Muscle layer of colon (tissue), 2 donors: ENCODE data around the gene CSF3.

ENCODE experiments used
- H3K27ac ChIP-seq: one replicate; pipeline ENCODE4 v1.7.0; 2013; ENCODE audit warnings: low read depth, mild to moderate bottlenecking, low read length, moderate library complexity
- H3K27me3 ChIP-seq, 2 donors: one replicate each; pipeline ENCODE4 v1.7.0; 2013; ENCODE audit warnings: low read length in 2 of 2, mild to moderate bottlenecking in 2 of 2; ENCODE audit not compliant: insufficient read depth in 2 of 2, control insufficient read depth in 1 of 2
- H3K36me3 ChIP-seq: one replicate; pipeline ENCODE4 v1.7.0; 2013; ENCODE audit warnings: mild to moderate bottlenecking, low read length; ENCODE audit not compliant: insufficient read depth
- H3K4me1 ChIP-seq: one replicate; pipeline ENCODE4 v1.7.0; 2013; ENCODE audit warnings: mild to moderate bottlenecking, low read length; ENCODE audit not compliant: insufficient read depth
- H3K4me3 ChIP-seq, 2 donors: one replicate each; pipeline ENCODE4 v1.7.0; 2013; ENCODE audit warnings: low read length in 2 of 2, low read depth in 1 of 2, mild to moderate bottlenecking in 1 of 2, moderate library complexity in 1 of 2
- H3K9ac ChIP-seq: one replicate; pipeline ENCODE4 v1.7.0; 2013; ENCODE audit warnings: low read length
- H3K9me3 ChIP-seq: one replicate; pipeline ENCODE4 v1.7.0; 2013; ENCODE audit warnings: mild to moderate bottlenecking, low read length
- donor health status: abdominal sarcoma.
- donor health status: Adenocarcinoma of cecum.

Gene CSF3

DNA sequence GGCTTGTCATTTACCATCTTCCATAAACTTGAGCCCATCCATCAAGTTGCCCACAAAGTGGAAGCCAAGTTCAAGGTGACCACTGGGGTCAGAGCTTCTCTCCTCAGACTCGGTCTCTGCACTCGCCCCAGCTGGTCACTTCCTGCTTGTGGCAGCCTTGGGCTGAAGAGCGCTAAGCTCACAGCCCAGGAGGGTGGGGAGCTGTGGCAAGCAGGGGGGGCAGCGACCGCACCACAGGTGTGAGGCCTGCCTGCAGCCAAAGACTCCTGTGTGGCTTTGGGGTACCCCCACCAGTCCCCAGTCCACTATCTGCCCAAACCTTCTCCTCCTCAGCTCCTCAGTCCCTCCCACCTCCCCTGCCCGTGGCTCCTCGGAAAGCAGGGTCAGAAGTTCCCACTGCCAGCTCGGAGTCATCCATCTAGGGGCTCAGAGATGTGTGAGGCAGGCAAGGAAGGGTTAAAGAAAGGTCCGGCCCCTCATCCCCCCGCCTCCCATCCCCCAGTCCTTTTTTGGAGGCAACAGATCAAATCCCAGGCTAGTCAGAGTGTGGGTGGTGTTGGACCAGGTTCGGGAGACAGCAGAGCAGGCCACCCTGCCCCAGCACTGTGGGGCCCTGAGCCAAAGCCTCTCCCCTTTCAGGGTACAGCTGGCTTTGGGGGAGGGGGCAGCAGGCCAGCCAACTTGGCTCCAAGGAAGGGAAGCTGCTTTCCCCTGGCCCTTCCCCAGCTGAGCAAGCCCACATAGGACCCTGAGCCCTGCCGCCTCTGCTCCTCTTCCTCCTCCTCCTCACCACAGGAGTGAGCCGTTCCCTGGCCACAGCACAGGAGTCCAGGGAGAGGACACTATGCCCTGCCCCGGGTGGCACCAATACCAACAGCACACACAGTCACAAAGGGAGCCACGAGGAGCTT lies 3.2 kb downstream of the CSF3 start:
- Histone ChIP-seq H3K9ac (no peak overlapping the region), H3K9me3 (no peaks in the 10 kb centered on the region), H3K4me3 (no peak overlapping the region), H3K27me3 (no peaks in the 10 kb centered on the region), H3K4me1 (peaks cover 30% of the 10 kb centered on the region), H3K27ac (peak overlapping the region; percentile 71), H3K36me3 (peaks cover 29% of the 10 kb centered on the region)

DNA sequence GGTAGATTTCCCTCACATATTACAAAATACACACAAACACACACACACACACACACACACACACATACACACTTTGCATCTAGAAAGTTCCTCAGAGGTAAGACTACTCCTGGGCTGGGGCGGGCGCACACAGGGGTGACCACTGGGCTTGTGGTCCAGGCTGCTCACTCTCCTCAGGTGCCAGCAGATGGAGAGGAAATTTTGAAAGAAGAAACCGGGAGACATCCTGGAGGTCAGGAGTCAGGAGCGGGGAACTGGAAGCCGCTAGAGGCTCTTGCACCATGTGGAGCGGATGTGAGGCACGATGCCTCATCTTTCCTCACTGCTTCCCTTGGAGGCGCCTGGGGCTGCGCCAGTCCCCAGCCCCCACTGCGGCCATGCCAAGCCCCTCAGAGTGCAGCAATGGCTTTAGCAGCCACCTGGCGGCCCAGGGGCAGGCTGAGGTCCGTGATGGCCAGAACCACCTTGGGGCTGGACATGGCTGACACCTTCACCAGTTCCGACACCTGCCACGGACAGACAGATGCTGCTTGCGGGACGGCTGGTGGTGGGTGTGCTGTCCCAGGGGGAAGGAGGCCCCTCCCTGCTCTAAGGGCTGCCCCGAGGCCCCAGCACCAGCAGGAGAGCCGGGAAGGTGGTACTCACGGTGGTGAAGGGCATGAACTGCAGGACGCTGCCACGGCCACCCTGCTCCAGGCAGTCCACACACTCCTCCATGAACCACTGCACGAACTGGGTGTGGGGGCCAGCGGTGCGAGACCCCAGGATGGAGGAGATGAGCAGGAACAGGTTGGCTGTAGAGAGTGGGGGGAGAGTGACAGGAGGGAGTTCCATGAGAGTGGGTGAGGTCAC lies 4.1 kb downstream of the CSF3 start:
- Histone ChIP-seq H3K27ac (peak overlapping the region; percentile 71), H3K27me3 (no peaks in the 10 kb centered on the region), H3K9me3 (no peaks in the 10 kb centered on the region), H3K9ac (no peak overlapping the region), H3K4me3 (no peak overlapping the region), H3K36me3 (peaks cover 34% of the 10 kb centered on the region), H3K4me1 (peaks cover 26% of the 10 kb centered on the region)

DNA sequence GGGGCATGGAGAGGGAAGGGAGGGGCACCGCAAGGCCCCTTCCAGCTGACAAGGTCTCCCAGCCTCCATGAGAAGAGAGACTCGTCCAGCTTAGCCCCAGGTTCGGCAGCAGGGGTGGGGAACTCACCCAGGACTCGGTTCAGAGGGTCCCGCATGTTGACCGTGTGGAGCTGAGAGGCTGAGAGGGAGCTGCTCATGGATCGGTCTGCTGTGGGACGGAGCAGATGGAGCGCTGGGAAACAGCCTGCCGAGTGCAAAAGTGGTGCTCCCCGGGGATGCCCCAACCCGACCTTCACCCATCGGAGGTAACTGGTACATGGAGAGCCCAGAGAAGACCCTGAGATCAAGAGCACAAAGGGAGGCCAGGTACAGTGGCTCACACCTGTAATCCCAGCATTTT lies 4.9 kb downstream of the CSF3 start:
- no peak overlapping the region for H3K27ac ChIP-seq
- H3K9ac ChIP-seq = no peak overlapping the region
- H3K27me3 ChIP-seq = no peaks in the 10 kb centered on the region
- H3K4me3 ChIP-seq = no peak overlapping the region
- H3K36me3 ChIP-seq = peaks cover 38% of the 10 kb centered on the region
- H3K9me3 ChIP-seq = no peaks in the 10 kb centered on the region
- H3K4me1 ChIP-seq = peaks cover 26% of the 10 kb centered on the region

DNA sequence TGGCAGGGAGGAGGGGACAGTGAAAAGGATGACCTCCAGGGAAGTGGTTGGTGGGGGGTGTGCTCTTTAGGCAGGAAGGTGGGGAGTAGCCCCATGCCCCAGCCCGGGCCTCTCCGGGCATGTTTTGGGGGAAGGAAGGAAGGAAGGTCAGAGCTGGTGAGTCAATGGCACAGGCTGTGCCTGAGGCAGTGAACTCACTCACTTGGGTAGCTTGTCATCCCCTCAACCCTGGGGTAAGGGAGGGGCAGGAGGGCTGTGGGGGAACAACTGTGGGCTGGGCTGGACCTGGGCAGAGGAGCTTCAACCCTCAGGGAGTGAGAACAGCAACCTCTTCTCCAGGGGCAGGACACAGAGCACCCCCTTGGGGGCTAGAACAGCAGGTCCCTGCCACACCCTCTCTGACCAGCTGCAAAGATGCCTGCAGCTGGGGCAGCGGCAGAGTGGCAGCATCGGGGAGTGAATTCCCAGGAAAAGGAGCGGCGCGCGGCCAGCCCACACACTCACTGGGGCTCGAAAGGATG lies 6.3 kb downstream of the CSF3 start:
- H3K27me3 ChIP-seq = no peaks in the 10 kb centered on the region
- H3K4me3 ChIP-seq = no peak overlapping the region
- no peak overlapping the region for H3K9ac ChIP-seq
- no peak overlapping the region for H3K27ac ChIP-seq
- H3K36me3 ChIP-seq = peaks cover 51% of the 10 kb centered on the region
- H3K4me1 ChIP-seq = peaks cover 30% of the 10 kb centered on the region
- H3K9me3 ChIP-seq = no peaks in the 10 kb centered on the region

DNA sequence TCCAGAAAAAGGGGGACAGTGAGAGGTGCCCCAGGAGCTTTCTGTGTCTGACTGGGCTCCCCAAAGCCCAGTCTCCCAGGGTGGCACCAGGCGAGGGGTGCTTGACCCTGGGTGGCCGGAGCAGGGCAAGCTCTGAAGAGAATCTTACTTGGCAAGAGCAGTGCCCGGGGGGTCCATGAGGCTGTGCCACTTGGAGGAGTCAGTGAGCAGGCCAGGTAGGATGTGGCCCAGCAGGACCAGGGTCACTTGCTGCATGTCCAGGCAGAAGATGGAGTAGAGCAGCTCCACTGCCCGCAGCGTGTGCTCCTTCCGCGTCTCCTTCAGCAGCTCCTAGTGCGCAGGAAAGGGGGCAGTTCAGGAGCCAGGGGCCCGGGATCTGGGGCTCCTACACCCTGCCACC lies 7.3 kb downstream of the CSF3 start:
- H3K4me1 ChIP-seq = peaks cover 39% of the 10 kb centered on the region
- no peaks in the 10 kb centered on the region for H3K27me3 ChIP-seq
- H3K36me3 ChIP-seq = peaks cover 51% of the 10 kb centered on the region
- H3K4me3 ChIP-seq = no peak overlapping the region
- no peak overlapping the region for H3K27ac ChIP-seq
- no peak overlapping the region for H3K9ac ChIP-seq
- H3K9me3 ChIP-seq = no peaks in the 10 kb centered on the region

DNA sequence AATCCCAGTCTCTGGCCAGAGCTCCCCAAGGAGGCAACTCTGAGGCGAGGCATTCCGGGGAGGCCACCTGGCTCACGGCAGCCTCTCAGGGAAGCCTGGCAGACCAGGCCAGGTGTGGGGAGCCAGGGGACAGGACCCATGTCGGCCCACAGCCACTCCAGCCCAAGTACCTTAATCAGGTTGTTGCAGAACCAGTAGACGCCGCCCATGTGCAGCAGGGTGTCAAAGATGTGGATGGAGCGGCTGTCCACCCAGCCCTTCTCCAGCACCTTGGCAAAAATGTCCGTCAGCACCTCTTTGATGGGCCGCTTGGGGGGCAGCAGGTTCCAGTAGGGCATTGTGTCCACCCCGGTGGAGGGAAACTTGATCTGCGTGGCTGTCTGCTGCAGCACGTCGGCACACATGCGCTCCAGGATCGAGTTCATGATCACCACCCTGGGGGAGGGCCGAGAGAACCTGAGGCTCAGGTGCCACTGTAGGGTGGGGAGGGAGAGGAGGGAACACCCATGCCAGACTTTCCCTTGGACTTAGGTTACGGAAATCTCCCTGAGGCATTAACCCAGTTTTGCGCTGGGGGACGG lies 7.8 kb downstream of the CSF3 start:
- H3K27me3 ChIP-seq = no peaks in the 10 kb centered on the region
- no peak overlapping the region for H3K27ac ChIP-seq
- no peak overlapping the region for H3K4me3 ChIP-seq
- peaks cover 57% of the 10 kb centered on the region for H3K36me3 ChIP-seq
- H3K9me3 ChIP-seq = no peaks in the 10 kb centered on the region
- peaks cover 33% of the 10 kb centered on the region for H3K4me1 ChIP-seq
- H3K9ac ChIP-seq = no peak overlapping the region

DNA sequence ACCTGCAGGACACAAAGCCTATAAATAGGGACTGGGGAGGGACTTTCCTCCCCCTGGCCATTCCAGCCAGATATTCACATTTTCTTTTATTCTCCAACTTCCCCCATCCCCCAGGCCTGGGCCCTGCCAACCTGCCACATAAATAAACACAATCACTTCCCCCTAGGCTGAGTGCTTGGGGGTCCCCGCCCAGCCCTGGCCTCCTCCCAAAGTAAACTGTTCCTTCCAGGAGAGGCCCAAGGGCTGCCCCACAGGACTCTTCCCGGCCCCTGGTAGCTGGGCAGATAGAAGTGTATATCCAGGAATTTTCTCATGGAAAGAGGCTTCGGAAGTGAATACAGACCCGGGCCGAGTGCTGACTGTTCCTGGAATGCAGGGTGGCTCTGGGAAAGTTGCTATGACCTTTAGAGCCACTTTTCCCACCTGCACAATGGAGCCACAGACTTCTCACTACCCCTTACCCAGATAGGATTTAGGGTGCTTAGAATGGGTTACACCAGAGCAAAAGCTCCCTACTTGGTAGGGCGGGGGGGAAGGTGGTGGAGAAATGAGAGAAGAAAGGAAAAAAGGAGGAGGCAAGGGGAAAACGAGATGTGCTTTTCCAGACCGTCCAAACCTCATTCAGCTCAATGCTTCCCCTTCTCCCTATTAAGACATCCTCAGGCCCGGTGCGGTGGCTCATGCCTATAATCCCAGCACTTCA lies 8.5 kb downstream of the CSF3 start:
- peaks cover 64% of the 10 kb centered on the region for H3K36me3 ChIP-seq
- no peak overlapping the region for H3K4me3 ChIP-seq
- H3K27me3 ChIP-seq = no peaks in the 10 kb centered on the region
- H3K27ac ChIP-seq = no peak overlapping the region
- no peak overlapping the region for H3K9ac ChIP-seq
- no peaks in the 10 kb centered on the region for H3K9me3 ChIP-seq
- peaks cover 26% of the 10 kb centered on the region for H3K4me1 ChIP-seq

DNA sequence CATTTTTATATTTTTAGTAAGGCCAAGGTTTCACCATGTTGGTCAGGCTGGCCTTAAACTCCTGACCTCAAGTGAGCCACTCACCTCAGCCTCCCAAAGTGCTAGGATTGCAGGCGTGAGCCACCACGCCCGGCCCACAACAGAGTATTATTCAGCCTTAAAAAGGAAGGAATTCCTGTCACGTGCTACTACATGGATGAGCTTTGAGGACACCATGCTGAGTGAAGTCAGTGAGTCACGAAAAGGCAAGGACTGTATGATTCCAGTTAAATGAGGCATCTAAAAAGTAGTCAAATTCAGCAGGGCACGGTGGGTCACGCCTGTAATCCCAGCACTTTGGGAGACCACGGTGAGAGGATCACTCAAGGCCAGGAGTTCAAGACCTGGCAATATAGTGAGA lies 9.7 kb downstream of the CSF3 start:
- no peak overlapping the region for H3K4me3 ChIP-seq
- peaks cover 70% of the 10 kb centered on the region for H3K36me3 ChIP-seq

DNA sequence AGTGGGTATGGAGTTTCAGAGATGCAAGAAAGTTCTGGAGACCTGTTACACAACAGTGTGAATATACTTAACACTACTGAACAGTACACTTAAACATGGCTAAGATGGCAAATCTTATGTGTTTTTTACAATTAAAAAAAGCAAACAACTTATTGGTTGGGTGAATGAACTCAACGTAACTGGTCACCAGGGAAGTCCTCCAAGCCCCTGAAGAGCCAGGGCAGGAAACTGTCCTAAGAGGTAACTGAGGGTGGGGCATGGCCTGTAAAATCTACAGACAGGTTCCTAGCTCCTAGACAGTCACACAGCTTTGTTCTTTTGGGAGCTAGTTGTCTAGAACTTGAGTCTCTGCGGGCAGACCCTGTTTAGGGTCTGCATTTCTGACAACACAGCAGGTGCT lies 10.3 kb downstream of the CSF3 start:
- H3K4me1 ChIP-seq = peaks cover 17% of the 10 kb centered on the region
- peaks cover 68% of the 10 kb centered on the region for H3K36me3 ChIP-seq
- no peak overlapping the region for H3K9ac ChIP-seq
- H3K9me3 ChIP-seq = no peaks in the 10 kb centered on the region
- H3K4me3 ChIP-seq = no peak overlapping the region
- no peaks in the 10 kb centered on the region for H3K27me3 ChIP-seq
- H3K27ac ChIP-seq = no peak overlapping the region

More for the DNA sequence above, 9.7 kb downstream of the CSF3 start:
- H3K4me1 ChIP-seq = peaks cover 17% of the 10 kb centered on the region
- H3K27ac ChIP-seq = no peak overlapping the region
- H3K9ac ChIP-seq = no peak overlapping the region
- H3K27me3 ChIP-seq = no peaks in the 10 kb centered on the region
- no peaks in the 10 kb centered on the region for H3K9me3 ChIP-seq

DNA sequence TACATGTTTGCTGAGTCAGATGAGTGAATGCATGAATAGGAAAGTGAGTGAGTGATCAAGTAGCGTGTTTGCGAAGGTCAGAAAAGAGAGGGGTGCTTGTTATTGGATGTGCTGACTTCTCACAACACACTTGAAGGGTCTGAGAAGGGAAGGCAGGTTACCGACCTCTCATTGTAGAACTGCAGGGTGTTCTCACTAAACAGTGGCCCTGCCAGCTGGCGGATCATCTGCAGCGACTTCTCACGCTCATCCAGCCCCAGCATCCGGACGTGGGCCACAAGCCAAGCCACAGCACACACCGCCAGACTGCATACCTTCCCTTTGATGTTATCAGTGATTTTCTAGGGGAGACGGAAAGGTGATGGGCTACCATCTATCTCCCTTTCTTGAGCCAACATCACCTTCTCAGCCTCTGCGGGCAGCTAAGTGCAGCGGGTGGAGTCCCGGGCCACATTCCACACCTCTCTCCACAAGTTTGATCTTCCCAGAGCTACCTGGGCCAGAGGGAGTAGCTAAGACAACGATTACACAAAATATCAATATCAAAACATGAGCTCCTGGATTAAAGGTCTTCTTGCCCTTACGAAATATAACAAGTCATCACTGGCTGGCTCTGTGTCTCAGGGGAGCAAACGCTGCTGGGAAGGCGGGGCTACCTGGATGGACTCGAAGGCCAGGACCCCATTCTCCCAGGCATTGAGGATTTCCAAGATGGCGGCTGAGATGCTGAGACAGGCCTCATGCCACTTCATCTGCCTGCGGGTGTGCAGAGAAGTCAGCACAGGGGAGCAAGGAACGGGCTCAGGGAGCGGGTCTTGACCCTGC lies 11.0 kb downstream of the CSF3 start:
- Histone ChIP-seq H3K27ac (no peak overlapping the region), H3K4me3 (no peak overlapping the region), H3K9me3 (no peaks in the 10 kb centered on the region), H3K4me1 (peaks cover 16% of the 10 kb centered on the region), H3K27me3 (no peaks in the 10 kb centered on the region), H3K36me3 (peaks cover 68% of the 10 kb centered on the region), H3K9ac (no peak overlapping the region)
